GM20431 (cell line): ENCODE measurements around the gene GEMIN8.

ENCODE experiments used
- in situ Hi-C: fragments of 300-500 bp; cut with MseI, MboI; formaldehyde crosslinking; loops from one replicate; pipeline ENCODE4 v1.15.0; 2020; ENCODE audit warnings: low sequenced_read_pairs; ENCODE audit not compliant: unreplicated experiment

GEMIN8 gene

GRCh38 chrX:14022019-14022418 lies 7.7 kb downstream of the GEMIN8 start:
- in situ Hi-C loops, result no loop called here

GRCh38 chrX:14017399-14017798 lies 12.3 kb downstream of the GEMIN8 start:
- in situ Hi-C loops, result no loop called here

GRCh38 chrX:14015941-14016340 lies 13.8 kb downstream of the GEMIN8 start:
- in situ Hi-C loops, result no loop called here

- in situ Hi-C loops, result no loop called here
These were observed 14.4 kb downstream of the GEMIN8 start for GRCh38 chrX:14015294-14015693.

GRCh38 chrX:14014526-14014925 lies 15.2 kb downstream of the GEMIN8 start:
- in situ Hi-C loops, result no loop called here

- in situ Hi-C loops, result no loop called here
These were observed 16.6 kb downstream of the GEMIN8 start for GRCh38 chrX:14013054-14013453.

- in situ Hi-C loops, result no loop called here
These were observed 19.1 kb downstream of the GEMIN8 start for GRCh38 chrX:14010566-14010965.

GRCh38 chrX:14006540-14006939 lies 23.2 kb downstream of the GEMIN8 start:
- in situ Hi-C loops, result no loop called here

- in situ Hi-C loops, result no loop called here
These were observed 25.7 kb downstream of the GEMIN8 start for GRCh38 chrX:14003876-14004425.

GRCh38 chrX:14003028-14003427 lies 26.7 kb downstream of the GEMIN8 start:
- in situ Hi-C loops, result no loop called here

- in situ Hi-C loops, result no loop called here
These were observed 33.0 kb downstream of the GEMIN8 start for GRCh38 chrX:13996650-13997049.

- in situ Hi-C loops, result no loop called here
These were observed 35.1 kb downstream of the GEMIN8 start for GRCh38 chrX:13994536-13995080.

GRCh38 chrX:13994104-13994503 lies 35.6 kb downstream of the GEMIN8 start:
- in situ Hi-C loops, result no loop called here

- in situ Hi-C loops, result no loop called here
These were observed 39.4 kb downstream of the GEMIN8 start for GRCh38 chrX:13990126-13990800.

GRCh38 chrX:13985697-13986435 lies 43.8 kb downstream of the GEMIN8 start:
- in situ Hi-C loops, result no loop called here

GRCh38 chrX:13983734-13984133 lies 46.0 kb downstream of the GEMIN8 start:
- in situ Hi-C loops, result no loop called here

GRCh38 chrX:13968198-13968597 lies 61.5 kb downstream of the GEMIN8 start:
- in situ Hi-C loops, result no loop called here

- in situ Hi-C loops, result no loop called here
These were observed 62.1 kb downstream of the GEMIN8 start for GRCh38 chrX:13967636-13968035.

GRCh38 chrX:13966793-13967125 lies 62.9 kb downstream of the GEMIN8 start:
- in situ Hi-C loops, result no loop called here

- in situ Hi-C loops, result no loop called here
These were observed 63.5 kb downstream of the GEMIN8 start for GRCh38 chrX:13966071-13966792.

- in situ Hi-C loops, result no loop called here
These were observed 64.2 kb downstream of the GEMIN8 start for GRCh38 chrX:13965531-13965930.
